HCT116 (cell line): ENCODE measurements around the gene GLYR1. TPM values are rescaled to one million over a fixed set of nuclear protein-coding genes. Genes with fewer than 3 reads are reported as not detected.

Experiments
- ATAC-seq: fragments of 200-7000 bp; cut with Tn5 transposase; 2 replicates; pipeline ENCODE4 v1.9.1; 2020; ENCODE audit warnings: mild to moderate bottlenecking, moderate library complexity
- BruUV-seq: library from RNA; stranded (reverse); fragments of 400-500 nt; replicated peaks from 2 replicates; lab custom pipeline; 2021; lab: Mats Ljungman, UMichigan
- CTCF ChIA-PET: fragments of 300-600 bp; sonication (Branson Sonifier 250); formaldehyde crosslinking; loops from one replicate; lab custom pipeline; 2021; ENCODE audit warnings: antibody characterized with exemption; lab: Charles Lee
- POLR2A ChIA-PET: fragments of 300-600, 350-600 bp; sonication (Branson Sonifier 250); formaldehyde crosslinking; loops from one replicate; lab custom pipeline; 2021; ENCODE audit warnings: antibody characterized with exemption; lab: Charles Lee
- RAD21 ChIA-PET, 2 experiments: fragments of 300-600 bp; sonication (Branson Sonifier 250); formaldehyde crosslinking; loops; one replicate each; lab custom pipeline; 2023; ENCODE audit warnings: low total read pairs in 2 of 2; ENCODE audit not compliant: uncharacterized antibody in 2 of 2, unreplicated experiment in 2 of 2, low non-redundant PET in 1 of 2; lab: Charles Lee
- DNase-seq: peaks from one replicate; pipeline ENCODE4 v3.0.0-alpha.2; 2010; ENCODE audit warnings: low read depth, low spot score
- H2AFZ ChIP-seq: fragments of 200-600 bp; shearing (Covaris generic), sonication (generic); 2 replicates; pipeline ENCODE4 v1.6.1; 2017; ENCODE audit warnings: low read depth, mixed run types, mixed read lengths, antibody characterized with exemption, low read length; ENCODE audit not compliant: poor library complexity, severe bottlenecking
- H3K27ac ChIP-seq: 2 replicates; pipeline ENCODE4 v1.5.1; 2012; ENCODE audit warnings: low read depth, low read length
- H3K27me3 ChIP-seq: fragments of 200-600 bp; sonication (generic); 2 replicates; pipeline ENCODE4 v1.6.1; 2016; ENCODE audit warnings: mixed run types, low read length, mixed read lengths; ENCODE audit not compliant: insufficient read depth
- H3K36me3 ChIP-seq, 2 experiments: fragments of 200-500 bp in 1 of 2; fragments of 200-600 bp in 1 of 2; sonication (Bioruptor generic) in 1 of 2; sonication (generic) in 1 of 2; 2 replicates each; pipeline versions ENCODE4 v1.5.1 to v1.6.1; 2014 to 2016; ENCODE audit warnings: low read length in 2 of 2, inconsistent platforms in 1 of 2, mixed read lengths in 1 of 2, mixed run types in 1 of 2; ENCODE audit not compliant: insufficient read depth in 2 of 2, control insufficient read depth in 1 of 2
- H3K4me1 ChIP-seq, 2 experiments: fragments of 200-600 bp in 1 of 2; sonication (generic) in 1 of 2; 2 replicates each; pipeline versions ENCODE4 v1.5.1 to v1.6.1; 2012 to 2017; ENCODE audit warnings: low read length in 2 of 2, inconsistent platforms in 1 of 2, mild to moderate bottlenecking in 1 of 2, mixed read lengths in 1 of 2, mixed run types in 1 of 2, moderate library complexity in 1 of 2; ENCODE audit not compliant: insufficient read depth in 2 of 2, control insufficient read depth in 1 of 2
- H3K4me2 ChIP-seq: fragments of 200-600 bp; sonication (generic); 2 replicates; pipeline ENCODE4 v1.6.1; 2017; ENCODE audit warnings: mixed run types, low read length, mixed read lengths
- H3K4me3 ChIP-seq, 2 experiments: fragments of 200-600 bp in 1 of 2; sonication (generic) in 1 of 2; replicated peaks in 1 of 2; 2 replicates each; pipeline ENCODE4 v1.5.1; 2011 to 2016; ENCODE audit warnings: low read length in 2 of 2, control low read depth in 1 of 2, low read depth in 1 of 2, mild to moderate bottlenecking in 1 of 2, mixed read lengths in 1 of 2, mixed run types in 1 of 2
- H3K79me2 ChIP-seq: fragments of 200-600 bp; sonication (generic); 2 replicates; pipeline ENCODE4 v1.6.1; 2017; ENCODE audit warnings: mild to moderate bottlenecking, mixed run types, low read length, moderate library complexity, mixed read lengths; ENCODE audit not compliant: insufficient read depth
- H3K9ac ChIP-seq: fragments of 200-600 bp; sonication (generic); 2 replicates; pipeline ENCODE4 v1.6.1; 2016; ENCODE audit warnings: low read length, mixed read lengths
- H3K9me2 ChIP-seq: fragments of 200-600 bp; sonication (generic), shearing (Covaris generic); 2 replicates; pipeline ENCODE4 v1.6.1; 2017; ENCODE audit warnings: mixed run types, mild to moderate bottlenecking, moderate library complexity; ENCODE audit not compliant: insufficient read depth
- H3K9me3 ChIP-seq, 2 experiments: fragments of 200-500 bp in 1 of 2; fragments of 200-600 bp in 1 of 2; sonication (Bioruptor generic) in 1 of 2; sonication (generic) in 1 of 2; 2 replicates each; pipeline ENCODE4 v1.6.1; 2014 to 2017; ENCODE audit warnings: low read length in 2 of 2, mixed read lengths in 2 of 2, inconsistent platforms in 1 of 2, low read depth in 1 of 2, mild to moderate bottlenecking in 1 of 2, mixed run types in 1 of 2, moderate library complexity in 1 of 2; ENCODE audit not compliant: control insufficient read depth in 1 of 2, insufficient read depth in 1 of 2
- H4K20me1 ChIP-seq: fragments of 200-600 bp; sonication (generic), shearing (Covaris generic); 2 replicates; pipeline ENCODE4 v1.6.1; 2017; ENCODE audit warnings: mixed run types, mild to moderate bottlenecking, moderate library complexity; ENCODE audit not compliant: insufficient read depth
- CBX3 ChIP-seq: IDR thresholded peaks from 2 replicates; pipeline ENCODE4 v1.6.1; 2012; ENCODE audit warnings: low read depth
- CEBPB ChIP-seq: IDR thresholded peaks from 2 replicates; pipeline ENCODE4 v1.6.1; 2012; ENCODE audit warnings: low read depth
- CTCF ChIP-seq, 3 experiments: fragments of 200-600 bp in 1 of 3; sonication (generic) in 1 of 3; IDR thresholded peaks in 2 of 3; conservative IDR thresholded peaks in 1 of 3; 2 replicates each; pipeline ENCODE4 v1.5.1; 2012 to 2017; ENCODE audit warnings: low read depth in 2 of 3, low read length in 2 of 3, antibody characterized with exemption in 1 of 3, borderline replicate concordance in 1 of 3, control low read depth in 1 of 3, mild to moderate bottlenecking in 1 of 3, mixed read lengths in 1 of 3, mixed run types in 1 of 3, moderate library complexity in 1 of 3; ENCODE audit not compliant: insufficient read depth in 1 of 3
- EGR1 ChIP-seq: IDR thresholded peaks from 2 replicates; pipeline ENCODE4 v1.6.1; 2012; ENCODE audit warnings: low read depth
- EZH2 ChIP-seq: fragments of 200-600 bp; sonication (generic); IDR thresholded peaks from 2 replicates; pipeline ENCODE4 v1.6.1; 2017; ENCODE audit warnings: antibody characterized with exemption, mixed run types
- EZH2phosphoT487 ChIP-seq: fragments of 200-600 bp; IDR thresholded peaks from 2 replicates; pipeline ENCODE4 v1.6.1; 2018; ENCODE audit warnings: antibody characterized with exemption, borderline replicate concordance
- FOSL1 ChIP-seq: IDR thresholded peaks from 2 replicates; pipeline ENCODE4 v1.6.1; 2012; ENCODE audit warnings: low read depth
- JUND ChIP-seq: IDR thresholded peaks from 2 replicates; pipeline ENCODE4 v1.6.1; 2012
- MAX ChIP-seq: IDR thresholded peaks from 2 replicates; pipeline ENCODE4 v1.6.1; 2012
- RAD21 ChIP-seq: IDR thresholded peaks from 2 replicates; pipeline ENCODE4 v1.6.1; 2012; ENCODE audit warnings: low read depth, mild to moderate bottlenecking
- REST ChIP-seq: IDR thresholded peaks from 2 replicates; pipeline ENCODE4 v1.6.1; 2012; ENCODE audit warnings: low read depth
- SIN3A ChIP-seq: IDR thresholded peaks from 2 replicates; pipeline ENCODE4 v1.6.1; 2012; ENCODE audit warnings: low read depth
- SP1 ChIP-seq: IDR thresholded peaks from 2 replicates; pipeline ENCODE4 v1.6.1; 2012; ENCODE audit warnings: low read depth
- SRF ChIP-seq: IDR thresholded peaks from 2 replicates; pipeline ENCODE4 v1.6.1; 2012; ENCODE audit warnings: low read depth
- TCF7L2 ChIP-seq: IDR thresholded peaks from 2 replicates; pipeline ENCODE4 v1.7.0; 2011; ENCODE audit warnings: borderline replicate concordance, inconsistent platforms; ENCODE audit not compliant: insufficient read depth, insufficient read length; ENCODE audit errors: extremely low read depth
- YY1 ChIP-seq: IDR thresholded peaks from 2 replicates; pipeline ENCODE4 v1.6.1; 2011; ENCODE audit warnings: low read length, low read depth, moderate library complexity, mild to moderate bottlenecking; ENCODE audit not compliant: insufficient replicate concordance; ENCODE audit errors: extremely low read depth
- ZBTB33 ChIP-seq: IDR thresholded peaks from 2 replicates; pipeline ENCODE4 v1.6.1; 2011; ENCODE audit warnings: mild to moderate bottlenecking, low read length, moderate library complexity; ENCODE audit not compliant: insufficient replicate concordance; ENCODE audit errors: extremely low read depth
- ZFX ChIP-seq: fragments of 450-650 bp; IDR thresholded peaks from 2 replicates; pipeline ENCODE4 v1.6.1; 2017
- ZNF274 ChIP-seq: fragments of 200-500 bp; sonication (Bioruptor generic); IDR thresholded peaks from 2 replicates; pipeline ENCODE4 v1.6.1; 2014; ENCODE audit warnings: mild to moderate bottlenecking, low read depth, low read length, inconsistent platforms
- intact Hi-C: fragments of 100-400 bp; cut with micrococcal nuclease; formaldehyde crosslinking; loops from 2 replicates; pipeline ENCODE4 v1.10.0; 2022
- total RNA-seq: library from RNA; stranded (reverse); gene quantifications from one replicate; pipeline ENCODE4 v1.2.1, GENCODE V29; 2021; ENCODE audit not compliant: unreplicated experiment

Gene GLYR1
- total RNA-seq, 1 experiment from 2014 or later, result 50.0 TPM

- Histone ChIP-seq H3K9me2 (no peaks in the 10 kb centered on the region), H2AFZ (no peak overlapping the region), H3K9me3 (no peaks in the 10 kb centered on the region), H3K4me2 (no peak overlapping the region), H3K4me1 (no peaks in the 10 kb centered on the region), H3K9ac (no peak overlapping the region), H3K79me2 (no peaks in the 10 kb centered on the region), H3K36me3 (peaks cover 12 to 14% of the 10 kb centered on the region in 2 experiments; a peak in 3 of 4 replicates), H3K27ac (no peak overlapping the region), H3K4me3 (no peak overlapping the region), H4K20me1 (no peaks in the 10 kb centered on the region), H3K27me3 (no peaks in the 10 kb centered on the region)
- ATAC-seq (no peak), DNase-seq (no peak)
- no TSS peak for BruUV-seq
- no peak for TF ChIP-seq CEBPB
- no peak for TF ChIP-seq ZBTB33
- TF ChIP-seq CBX3, result no peak
- no peak for TF ChIP-seq SIN3A
- no peak for TF ChIP-seq MAX
- no peak for TF ChIP-seq FOSL1
- no peak for TF ChIP-seq REST
- no peak for TF ChIP-seq RAD21
- no peak for TF ChIP-seq ZNF274
- no peak for TF ChIP-seq EZH2
- TF ChIP-seq SP1, result no peak
- no peak for TF ChIP-seq SRF
- no peak for TF ChIP-seq YY1
- no peak for TF ChIP-seq TCF7L2
- no peak for TF ChIP-seq EGR1
- no peak for TF ChIP-seq CTCF (IDR thresholded peaks at IDR 0.05 in 2 of 3, conservative IDR thresholded peaks at IDR 0.05 in 1 of 3; ENCODE audit: borderline replicate concordance in 1 of 3, insufficient read depth in 1 of 3, low read depth in 2 of 3, low read length in 2 of 3)
- no peak for TF ChIP-seq JUND
- no peak for TF ChIP-seq ZFX
- no peak for TF ChIP-seq EZH2phosphoT487
- RAD21 ChIA-PET, result no interaction called here
- intact Hi-C loops, result no loop called here
- CTCF ChIA-PET, result no interaction called here
- POLR2A ChIA-PET, result no interaction called here
These were observed 45.4 kb upstream of the GLYR1 start for GRCh38 chr16:4892361-4893102.
